NCI-H526 treated with DMSO at 0.1 percent for 48 hours (cell line): ENCODE results near the gene COPB1.
A peak's percentile ranks its signal among the peaks of the same experiment; 100 is the strongest.
"Not testable (repeated sequence)": the region's sequence is repeated elsewhere in the genome, so short reads cannot be mapped to it uniquely, and the experiment has no call there.

Experiments used
- DNase-seq: peaks from one replicate; lab custom pipeline; 2025; lab: John Stamatoyannopoulos, UW

COPB1 gene

GRCh38 chr11:14499560-14500180 lies at the start of gene COPB1:
COPB1 (minus strand) TSS chr11:14499811; CDS start chr11:14498928, 883 bp downstream.
- DNase-seq: peak; percentile 92

GRCh38 chr11:14547440-14547839 lies 47.8 kb upstream of the COPB1 start:
- DNase-seq: no peak

DNA sequence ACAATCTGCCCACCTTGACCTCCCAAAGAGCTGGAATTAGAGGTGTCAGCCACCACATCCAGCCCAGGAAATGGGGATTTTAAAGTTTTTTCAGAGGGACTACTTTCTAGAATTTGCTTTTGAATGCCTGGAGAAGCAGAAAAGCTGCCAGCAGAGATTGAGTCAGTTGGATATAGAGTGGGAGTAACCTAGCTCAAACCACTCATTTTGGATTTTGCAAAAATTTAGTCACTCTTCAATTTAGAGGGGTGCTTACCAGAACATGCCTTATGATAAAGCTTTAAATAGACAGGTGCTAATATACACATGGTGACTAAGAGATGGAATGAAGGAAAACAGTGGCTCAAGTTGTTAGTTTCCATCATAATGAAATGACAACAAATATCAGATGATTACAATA lies 47.1 kb upstream of the COPB1 start:
- no peak for DNase-seq

- no peak for DNase-seq
Observed at GRCh38 chr11:14544611-14545010, 45.0 kb upstream of the COPB1 start.

DNA sequence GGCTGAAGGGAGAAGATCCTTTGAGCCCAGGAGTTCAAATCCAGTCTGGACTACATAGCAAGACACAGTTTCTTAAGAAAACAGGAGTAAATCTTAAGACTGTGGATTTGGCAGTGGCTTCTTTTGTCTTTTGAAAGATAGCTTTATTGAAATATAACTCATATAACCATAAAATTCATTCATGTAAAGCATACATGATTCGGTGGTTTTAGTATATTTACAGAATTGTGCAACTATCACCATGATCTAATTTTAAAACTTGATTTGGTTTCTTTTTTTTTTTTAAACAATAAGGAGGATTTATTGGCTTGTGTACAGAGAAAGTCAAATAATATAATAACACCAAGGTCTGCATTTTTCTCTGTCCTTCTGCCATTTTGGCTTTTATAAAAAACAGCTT lies 43.6 kb upstream of the COPB1 start:
- DNase-seq: no peak

GRCh38 chr11:14542324-14542723 lies 42.7 kb upstream of the COPB1 start:
- no peak for DNase-seq

DNA sequence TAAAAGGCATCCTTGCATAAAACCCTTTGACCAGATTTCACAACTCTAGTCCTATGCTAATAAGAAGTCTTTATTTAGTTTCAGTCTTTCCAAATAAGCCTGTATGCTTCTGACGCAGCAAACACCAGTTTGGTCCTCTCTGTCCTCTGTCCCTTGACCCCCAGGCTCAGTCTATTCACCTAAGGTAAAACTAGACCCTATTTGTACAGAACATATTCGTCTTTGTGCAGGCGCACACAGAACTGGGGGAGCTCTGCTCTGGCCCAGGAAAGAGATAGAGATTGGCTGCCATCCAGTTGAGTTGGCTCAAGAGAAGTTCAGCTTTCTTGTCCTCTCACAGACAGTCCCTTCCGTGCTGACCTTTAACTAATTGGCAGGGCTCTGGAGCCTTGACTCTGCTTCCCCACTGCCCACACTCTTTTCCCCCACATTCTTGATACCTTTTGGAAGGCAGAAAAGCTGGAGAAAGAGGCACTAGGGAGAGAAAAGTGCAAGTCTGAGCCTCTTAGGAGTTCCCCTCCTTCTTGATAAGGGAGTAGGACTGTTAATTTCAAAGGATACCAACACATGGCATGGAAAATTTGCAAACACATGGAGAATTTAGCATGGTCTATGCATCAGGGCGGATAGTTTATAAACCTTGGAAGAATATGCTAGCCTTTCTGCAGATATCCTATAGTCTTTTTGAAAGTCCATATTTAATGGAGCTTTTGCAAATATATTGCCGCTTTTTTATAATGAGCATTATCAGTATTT lies 41.8 kb upstream of the COPB1 start:
- DNase-seq: no peak

GRCh38 chr11:14539982-14540421 lies 40.4 kb upstream of the COPB1 start:
- DNase-seq: no peak

DNA sequence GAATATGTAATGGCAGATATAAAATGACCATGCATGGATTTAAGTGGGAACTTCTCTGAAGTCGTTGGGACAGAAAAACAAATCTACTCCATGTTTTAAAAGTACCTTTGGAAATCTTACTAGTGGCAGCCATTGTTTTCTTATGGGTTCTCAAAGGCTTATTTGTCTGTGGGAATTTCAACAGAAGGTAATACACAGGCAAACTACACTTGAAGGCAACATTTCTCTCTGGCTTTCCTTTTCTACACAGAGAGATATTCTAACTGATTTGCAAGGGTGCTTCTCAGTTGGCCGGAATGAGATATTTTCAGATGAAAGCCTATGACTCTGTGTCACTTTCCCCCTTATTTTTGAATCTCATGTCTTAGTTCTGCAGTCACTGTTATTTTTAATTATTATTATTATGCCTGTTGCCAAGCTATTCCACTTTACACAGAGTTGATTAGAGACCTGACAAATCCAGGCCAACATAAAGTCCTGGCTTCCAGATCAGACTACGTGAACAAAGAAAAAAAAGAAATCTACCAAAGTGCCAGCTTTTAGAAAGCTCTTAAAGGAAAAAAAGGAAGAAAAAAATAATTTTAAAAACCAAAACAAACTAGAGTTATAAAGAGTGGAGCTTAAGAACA lies 39.4 kb upstream of the COPB1 start:
- DNase-seq: no peak

DNA sequence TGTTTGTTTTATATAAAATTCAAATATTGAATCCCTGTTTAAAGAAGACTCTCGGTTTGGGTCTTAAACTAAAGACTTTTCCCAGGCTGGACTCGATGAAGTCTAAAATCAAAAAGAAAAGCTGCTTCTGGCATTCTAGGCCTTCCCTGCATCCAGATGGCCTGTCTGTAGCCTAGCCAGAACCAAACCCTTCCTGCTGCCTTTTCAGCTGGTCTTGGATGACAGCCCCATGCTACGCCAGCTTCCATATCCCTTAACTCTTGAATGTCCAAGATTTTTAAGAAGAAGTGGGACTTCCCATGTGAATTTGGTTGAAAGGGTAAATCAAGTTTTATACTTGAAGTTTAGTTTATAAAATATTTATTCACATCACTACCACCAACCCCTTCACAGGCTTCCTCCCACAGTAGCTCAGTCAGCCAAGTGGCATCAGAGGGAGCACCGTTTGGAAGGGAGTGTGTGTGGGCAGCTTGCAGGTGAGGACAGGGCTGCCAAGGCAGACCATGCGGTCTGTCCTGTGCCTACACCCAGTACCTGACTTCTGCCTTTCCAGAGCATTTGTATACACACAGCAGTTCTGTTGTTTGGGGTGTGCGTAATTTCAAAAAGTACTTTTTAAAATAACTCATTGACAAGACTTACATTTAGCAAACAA lies 38.8 kb upstream of the COPB1 start:
- no peak for DNase-seq

- peak; percentile 41 for DNase-seq
Observed at GRCh38 chr11:14537134-14537599, 37.6 kb upstream of the COPB1 start.

- not testable (repeated sequence) for DNase-seq
Observed at GRCh38 chr11:14535166-14535565, 35.6 kb upstream of the COPB1 start.

GRCh38 chr11:14529951-14530350 lies 30.3 kb upstream of the COPB1 start:
- no peak for DNase-seq

DNA sequence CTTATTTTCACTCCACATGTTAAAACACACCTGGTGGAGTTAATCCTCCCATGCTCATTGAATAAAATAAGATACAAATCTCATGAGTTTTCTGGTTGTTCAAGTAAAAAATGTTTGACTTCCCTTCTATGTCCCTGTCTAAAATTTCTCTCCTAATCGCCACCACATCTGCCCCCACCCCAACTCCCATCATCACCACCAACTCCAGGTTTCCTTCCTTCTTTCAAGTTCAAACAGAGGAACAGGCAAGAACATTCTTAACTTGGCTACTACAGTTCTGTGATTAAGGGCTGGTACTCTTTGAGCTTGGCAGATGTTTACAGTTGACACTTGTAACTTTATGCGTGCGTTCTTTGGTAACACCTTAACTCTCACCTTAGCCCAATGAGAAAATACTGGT lies 29.7 kb upstream of the COPB1 start:
- no peak for DNase-seq

- no peak for DNase-seq
Observed at GRCh38 chr11:14522801-14523200, 23.2 kb upstream of the COPB1 start.

- DNase-seq: no peak
Observed at GRCh38 chr11:14522245-14522644, 22.6 kb upstream of the COPB1 start.

DNA sequence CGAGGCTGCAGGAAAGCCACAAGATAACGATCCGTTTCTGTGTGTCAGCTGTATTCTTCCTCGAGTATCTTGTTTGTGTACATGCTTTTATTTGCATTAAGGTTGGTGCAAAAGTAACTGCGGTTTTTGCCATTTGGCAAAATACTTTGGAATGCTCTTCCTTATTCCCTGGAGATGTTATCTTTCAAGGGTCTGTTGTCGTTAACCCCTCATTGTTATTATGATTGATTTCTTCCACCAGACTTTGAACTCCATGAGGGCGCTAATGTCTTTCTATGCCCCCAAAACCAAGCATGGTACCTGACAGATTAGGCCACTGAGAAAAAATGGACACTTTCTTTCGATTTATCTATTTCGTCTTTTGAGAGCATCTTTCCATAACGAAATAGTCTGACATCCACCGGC lies 21.1 kb upstream of the COPB1 start:
- no peak for DNase-seq

GRCh38 chr11:14519917-14520746 lies 20.5 kb upstream of the COPB1 start, which contains the start of gene PSMA1:
PSMA1 (minus strand) TSS chr11:14520386; CDS start chr11:14520299, 87 bp downstream.
- DNase-seq: peak; percentile 97

GRCh38 chr11:14519597-14519916 lies 19.9 kb upstream of the COPB1 start:
- DNase-seq: peak; percentile 61

DNA sequence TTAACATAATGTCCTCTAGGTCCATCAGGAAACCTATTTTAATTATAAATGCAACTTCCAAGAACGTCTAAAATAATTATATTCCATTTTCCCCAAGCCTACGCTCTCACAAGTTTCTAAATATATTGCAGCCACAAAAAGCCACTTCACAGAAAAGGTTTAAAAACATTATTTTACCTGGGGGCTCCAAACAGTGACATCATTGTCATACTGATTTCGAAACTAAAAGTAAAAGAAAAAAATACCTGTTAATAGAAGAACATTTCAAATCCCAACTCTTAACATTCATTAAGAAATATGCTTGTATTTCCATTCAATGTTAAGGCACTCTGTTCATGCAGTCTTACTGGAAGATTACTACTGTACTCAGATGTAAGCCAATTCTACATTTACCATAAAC lies 19.2 kb upstream of the COPB1 start:
- no peak for DNase-seq

GRCh38 chr11:14513800-14514199 lies 14.2 kb upstream of the COPB1 start:
- no peak for DNase-seq

DNA sequence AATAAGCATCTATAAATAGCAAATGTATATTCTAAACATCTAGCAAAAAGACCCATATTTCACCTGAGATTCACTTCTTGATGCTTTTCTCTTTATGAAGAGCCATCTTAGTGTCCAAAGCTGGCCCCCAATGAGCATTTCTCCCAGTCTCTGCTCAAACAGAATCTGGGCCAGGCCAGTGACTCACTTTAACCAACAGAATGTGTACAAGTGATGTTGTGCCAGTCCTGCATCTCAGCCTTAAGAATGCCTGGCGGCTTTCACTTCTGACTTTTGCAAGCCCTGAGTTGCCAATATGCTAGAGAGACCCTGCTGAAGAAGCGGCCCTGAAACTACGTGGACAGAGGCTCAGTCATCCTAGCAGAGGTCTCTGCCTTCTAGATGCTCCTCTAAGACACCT lies 6.9 kb upstream of the COPB1 start:
- DNase-seq: no peak
